Left ventricle myocardium inferior (tissue), 1 donor: ENCODE data around the gene CRBN. TPM values are rescaled to one million over a fixed set of nuclear protein-coding genes. Genes with fewer than 3 reads are reported as not detected.

Source experiments
- DNase-seq: peaks from one replicate; pipeline ENCODE4 v3.0.0-alpha.2; 2020
- H3K27ac ChIP-seq: fragments of 200-600 bp; replicated peaks from 2 replicates; pipeline ENCODE4 v1.8.0; 2021
- H3K27me3 ChIP-seq: fragments of 200-600 bp; 2 replicates; pipeline ENCODE4 v1.8.0; 2021; ENCODE audit warnings: low read depth
- H3K36me3 ChIP-seq: fragments of 200-600 bp; 2 replicates; pipeline ENCODE4 v1.8.0; 2021
- H3K4me1 ChIP-seq: fragments of 200-600 bp; 2 replicates; pipeline ENCODE4 v1.8.0; 2021
- H3K4me3 ChIP-seq: fragments of 200-600 bp; 2 replicates; pipeline ENCODE4 v1.8.0; 2021; ENCODE audit warnings: mild to moderate bottlenecking, moderate library complexity
- H3K9me3 ChIP-seq: fragments of 200-600 bp; replicated peaks from 2 replicates; pipeline ENCODE4 v1.8.0; 2021
- intact Hi-C: fragments of 100-400 bp; cut with micrococcal nuclease; formaldehyde crosslinking; loops from one replicate; pipeline ENCODE4 v1.11.0; 2022
- total RNA-seq: library from RNA; stranded (reverse); fragmentation: NEBNext Ultra II Directional; extraction: Animal tissue kit (Norgen Biotek cat#: 25700); gene quantifications from one replicate; pipeline ENCODE4 v1.2.1, GENCODE V29; 2021
- TF ChIP-seq, protein P1 (sequence below): fragments of 200-600 bp; IDR thresholded peaks from 2 replicates; pipeline ENCODE4 v1.8.0; 2021; ENCODE audit warnings: antibody characterized with exemption, mild to moderate bottlenecking, borderline replicate concordance
- donor health status: DM: no; HTN: yes; CAD: no; lungs with severe emphysema.

Gene CRBN
- total RNA-seq, 1 donor from 2014 or later: 53.8 TPM

DNA sequence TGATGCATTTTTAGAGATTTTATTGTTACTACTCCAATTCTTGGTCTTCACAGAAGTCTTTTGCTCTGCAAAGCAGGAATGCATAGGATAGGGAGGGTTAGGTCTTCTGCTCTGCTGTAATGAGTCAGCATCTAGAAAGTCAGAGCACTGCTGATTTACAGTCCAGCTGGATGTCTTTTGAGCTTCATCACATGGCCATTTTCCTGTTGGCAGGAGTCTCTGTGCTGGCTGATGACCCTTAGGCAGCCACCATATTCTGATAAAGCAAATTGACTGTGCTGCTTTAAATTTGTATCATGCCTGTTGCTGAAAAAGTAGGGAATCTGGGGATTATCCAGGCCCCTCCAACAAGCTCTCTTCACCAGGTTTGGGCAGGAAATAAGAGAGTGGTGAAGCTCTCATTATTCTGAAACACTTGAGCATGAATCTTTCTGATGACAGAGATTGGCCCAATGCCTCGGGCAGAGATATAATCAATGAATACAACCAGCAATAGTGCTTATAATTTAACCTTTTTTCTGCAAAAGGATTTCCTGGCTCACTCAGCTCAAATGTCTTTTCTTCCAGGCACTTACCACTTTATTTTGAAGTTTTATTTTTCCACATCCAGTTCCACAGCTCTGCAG lies 9.7 kb upstream of the CRBN start:
- H3K27me3 ChIP-seq: peaks cover 27% of the 10 kb centered on the region
- peaks cover 5% of the 10 kb centered on the region for H3K4me1 ChIP-seq
- H3K9me3 ChIP-seq: peaks cover 23% of the 10 kb centered on the region
- no peak for DNase-seq
- TF ChIP-seq, protein P1, sequence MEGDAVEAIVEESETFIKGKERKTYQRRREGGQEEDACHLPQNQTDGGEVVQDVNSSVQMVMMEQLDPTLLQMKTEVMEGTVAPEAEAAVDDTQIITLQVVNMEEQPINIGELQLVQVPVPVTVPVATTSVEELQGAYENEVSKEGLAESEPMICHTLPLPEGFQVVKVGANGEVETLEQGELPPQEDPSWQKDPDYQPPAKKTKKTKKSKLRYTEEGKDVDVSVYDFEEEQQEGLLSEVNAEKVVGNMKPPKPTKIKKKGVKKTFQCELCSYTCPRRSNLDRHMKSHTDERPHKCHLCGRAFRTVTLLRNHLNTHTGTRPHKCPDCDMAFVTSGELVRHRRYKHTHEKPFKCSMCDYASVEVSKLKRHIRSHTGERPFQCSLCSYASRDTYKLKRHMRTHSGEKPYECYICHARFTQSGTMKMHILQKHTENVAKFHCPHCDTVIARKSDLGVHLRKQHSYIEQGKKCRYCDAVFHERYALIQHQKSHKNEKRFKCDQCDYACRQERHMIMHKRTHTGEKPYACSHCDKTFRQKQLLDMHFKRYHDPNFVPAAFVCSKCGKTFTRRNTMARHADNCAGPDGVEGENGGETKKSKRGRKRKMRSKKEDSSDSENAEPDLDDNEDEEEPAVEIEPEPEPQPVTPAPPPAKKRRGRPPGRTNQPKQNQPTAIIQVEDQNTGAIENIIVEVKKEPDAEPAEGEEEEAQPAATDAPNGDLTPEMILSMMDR: no peak
- no peaks in the 10 kb centered on the region for H3K36me3 ChIP-seq
- H3K27ac ChIP-seq: no peak overlapping the region
- intact Hi-C loops: no loop called here
- no peak overlapping the region for H3K4me3 ChIP-seq

- no peaks in the 10 kb centered on the region for H3K36me3 ChIP-seq
- TF ChIP-seq, protein P1: no peak
- H3K9me3 ChIP-seq: peaks cover 23% of the 10 kb centered on the region
- no peak overlapping the region for H3K4me3 ChIP-seq
- no peak overlapping the region for H3K27ac ChIP-seq
- no peaks in the 10 kb centered on the region for H3K27me3 ChIP-seq
- DNase-seq: no peak
- intact Hi-C loops: no loop called here
- H3K4me1 ChIP-seq: peaks cover 7% of the 10 kb centered on the region
Observed at GRCh38 chr3:3184876-3185275, 5.4 kb upstream of the CRBN start.

DNA sequence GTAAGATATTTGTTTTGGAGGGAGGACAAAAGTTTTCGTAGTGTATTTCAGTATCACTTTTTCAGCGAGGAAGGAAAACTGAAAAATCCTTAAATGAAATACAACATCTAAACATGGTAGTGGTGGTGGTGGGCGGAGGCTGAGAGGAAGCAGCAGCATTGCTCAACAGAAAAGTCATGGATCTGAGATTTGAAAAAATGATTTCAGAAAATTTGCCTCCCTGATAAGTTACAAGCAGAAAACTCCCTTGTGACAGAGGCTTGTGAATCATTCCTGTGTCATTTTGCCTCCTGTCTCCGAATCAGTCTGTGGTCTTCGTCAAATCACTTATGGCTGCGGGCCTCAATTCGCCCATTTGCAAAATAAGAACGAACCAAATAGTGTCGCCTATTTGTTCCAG lies 965 bp upstream of the CRBN start:
- DNase-seq: no peak
- Histone ChIP-seq H3K4me3 (no peak overlapping the region), H3K9me3 (no peaks in the 10 kb centered on the region), H3K36me3 (no peaks in the 10 kb centered on the region), H3K27me3 (no peaks in the 10 kb centered on the region), H3K27ac (no peak overlapping the region), H3K4me1 (peaks cover 44% of the 10 kb centered on the region)
- TF ChIP-seq, protein P1: no peak
- intact Hi-C loops: no loop called here

DNA sequence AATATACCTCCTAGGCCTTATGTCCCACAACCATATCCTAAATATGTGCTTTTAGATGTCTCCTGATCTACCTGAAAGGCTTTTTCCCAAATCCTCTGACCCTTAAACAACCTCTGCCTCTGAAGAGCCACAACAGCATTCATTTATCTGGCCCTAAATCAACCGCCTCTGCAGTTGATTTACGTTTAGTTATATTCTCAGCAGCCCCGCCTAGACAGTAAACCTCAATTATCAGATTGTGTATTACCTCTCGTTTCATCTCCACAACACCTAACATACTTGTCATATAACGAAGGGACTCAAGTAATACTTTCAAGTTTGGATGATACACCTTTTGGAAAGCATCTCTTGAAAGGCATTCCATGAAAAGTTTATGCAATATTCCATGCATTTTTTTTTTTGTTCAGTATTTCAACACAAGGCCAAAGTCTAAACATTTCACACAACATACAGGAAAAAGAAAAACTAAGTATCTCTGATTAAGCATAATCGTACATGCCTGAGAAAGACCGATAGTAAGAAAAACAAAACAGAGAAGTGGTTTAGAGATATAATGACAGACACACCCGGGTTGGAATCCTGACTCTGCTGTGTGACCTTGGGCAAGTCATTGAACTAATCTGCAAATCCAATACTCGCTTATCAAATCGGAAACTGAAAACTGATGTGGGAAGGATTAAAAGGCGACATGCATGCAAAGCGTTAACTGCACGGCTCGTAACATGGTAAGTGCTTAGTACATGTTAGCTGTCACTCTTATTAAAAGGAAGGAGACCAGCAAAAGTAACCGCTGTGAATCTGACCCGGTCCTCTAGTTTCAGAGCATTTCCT lies 778 bp downstream of the CRBN start:
- TF ChIP-seq, protein P1: no peak
- H3K36me3 ChIP-seq: peaks cover 16% of the 10 kb centered on the region
- H3K4me1 ChIP-seq: peaks cover 59% of the 10 kb centered on the region
- intact Hi-C loops: no loop called here
- H3K27ac ChIP-seq: peak overlapping the region; percentile 85
- DNase-seq: no peak
- H3K27me3 ChIP-seq: no peaks in the 10 kb centered on the region
- peak overlapping the region; percentile 99 for H3K4me3 ChIP-seq
- H3K9me3 ChIP-seq: no peaks in the 10 kb centered on the region

DNA sequence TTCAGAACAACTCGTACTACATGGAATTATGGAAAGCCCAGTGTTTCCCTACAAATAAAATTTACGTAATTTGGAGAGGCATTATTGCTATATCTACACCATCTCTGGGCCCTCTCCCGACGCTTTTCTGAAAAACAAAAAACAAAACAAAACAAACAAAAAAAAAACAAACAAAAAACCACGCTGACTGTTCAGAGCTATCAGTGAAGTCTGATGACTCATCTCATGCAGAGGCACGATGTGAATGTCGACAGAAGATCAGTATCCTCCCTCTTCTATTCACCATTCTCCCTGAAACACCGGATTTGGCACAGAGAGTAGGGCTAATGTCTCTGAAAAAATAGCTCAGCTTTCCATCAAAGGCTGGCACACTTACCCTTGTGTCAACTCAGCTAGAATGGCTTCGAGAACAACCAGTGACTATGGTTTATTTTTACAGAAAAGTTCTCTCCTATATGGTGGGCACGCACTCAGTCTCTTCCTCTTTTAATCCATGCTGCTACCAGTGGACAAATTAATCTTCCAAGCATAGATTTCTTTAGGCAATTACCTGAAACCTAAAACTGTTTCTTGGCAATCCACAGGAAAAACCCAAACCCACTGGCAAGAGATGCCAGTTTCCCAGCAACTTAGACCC lies 1.5 kb downstream of the CRBN start:
- Histone ChIP-seq H3K27ac (no peak overlapping the region), H3K27me3 (no peaks in the 10 kb centered on the region), H3K4me1 (peaks cover 61% of the 10 kb centered on the region), H3K36me3 (peaks cover 23% of the 10 kb centered on the region), H3K9me3 (no peaks in the 10 kb centered on the region), H3K4me3 (peak overlapping the region; percentile 99)
- no peak for DNase-seq
- TF ChIP-seq, protein P1: no peak
- intact Hi-C loops: no loop called here
